Measurements from ENCODE around the gene COMMD6. TPM values are rescaled to one million over a fixed set of nuclear protein-coding genes. Genes with fewer than 3 reads are reported as not detected.
A peak's percentile ranks its signal among the peaks of the same experiment; 100 is the strongest.

COMMD6 gene
- total and polyA plus RNA-seq, 9 of the 15 experiments (the other 6 are each of a cell fraction or from before 2014, with no cell fraction given): 32.6 to 116 (median 65.0) TPM

- TF ChIP-seq NFE2 (IDR thresholded peaks at IDR 0.05; ENCODE audit: low read depth): no peak
- TF ChIP-seq, protein P1, sequence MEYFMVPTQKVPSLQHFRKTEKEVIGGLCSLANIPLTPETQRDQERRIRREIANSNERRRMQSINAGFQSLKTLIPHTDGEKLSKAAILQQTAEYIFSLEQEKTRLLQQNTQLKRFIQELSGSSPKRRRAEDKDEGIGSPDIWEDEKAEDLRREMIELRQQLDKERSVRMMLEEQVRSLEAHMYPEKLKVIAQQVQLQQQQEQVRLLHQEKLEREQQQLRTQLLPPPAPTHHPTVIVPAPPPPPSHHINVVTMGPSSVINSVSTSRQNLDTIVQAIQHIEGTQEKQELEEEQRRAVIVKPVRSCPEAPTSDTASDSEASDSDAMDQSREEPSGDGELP (CRISPR knock-in tag; IDR thresholded peaks at IDR 0.05; ENCODE audit: borderline replicate concordance): peak; percentile 37; the same call in 1 of the 2 replicates
- no peak for TF ChIP-seq MEF2D (tag; conservative IDR thresholded peaks at IDR 0.05; ENCODE audit: low read depth)
- TF ChIP-seq ATF7 (IDR thresholded peaks at IDR 0.05): peak; percentile 99
- no peak; the same call in 1 of the 2 replicates for TF ChIP-seq CREM (IDR thresholded peaks at IDR 0.05; ENCODE audit: low read depth)
- TF ChIP-seq TGIF2 (CRISPR knock-in tag; IDR thresholded peaks at IDR 0.05): no peak
- peak; percentile 39 for TF ChIP-seq TBP (optimal IDR thresholded peaks at IDR 0.05; ENCODE audit: low read depth, low read length)
- TF ChIP-seq, protein P2, sequence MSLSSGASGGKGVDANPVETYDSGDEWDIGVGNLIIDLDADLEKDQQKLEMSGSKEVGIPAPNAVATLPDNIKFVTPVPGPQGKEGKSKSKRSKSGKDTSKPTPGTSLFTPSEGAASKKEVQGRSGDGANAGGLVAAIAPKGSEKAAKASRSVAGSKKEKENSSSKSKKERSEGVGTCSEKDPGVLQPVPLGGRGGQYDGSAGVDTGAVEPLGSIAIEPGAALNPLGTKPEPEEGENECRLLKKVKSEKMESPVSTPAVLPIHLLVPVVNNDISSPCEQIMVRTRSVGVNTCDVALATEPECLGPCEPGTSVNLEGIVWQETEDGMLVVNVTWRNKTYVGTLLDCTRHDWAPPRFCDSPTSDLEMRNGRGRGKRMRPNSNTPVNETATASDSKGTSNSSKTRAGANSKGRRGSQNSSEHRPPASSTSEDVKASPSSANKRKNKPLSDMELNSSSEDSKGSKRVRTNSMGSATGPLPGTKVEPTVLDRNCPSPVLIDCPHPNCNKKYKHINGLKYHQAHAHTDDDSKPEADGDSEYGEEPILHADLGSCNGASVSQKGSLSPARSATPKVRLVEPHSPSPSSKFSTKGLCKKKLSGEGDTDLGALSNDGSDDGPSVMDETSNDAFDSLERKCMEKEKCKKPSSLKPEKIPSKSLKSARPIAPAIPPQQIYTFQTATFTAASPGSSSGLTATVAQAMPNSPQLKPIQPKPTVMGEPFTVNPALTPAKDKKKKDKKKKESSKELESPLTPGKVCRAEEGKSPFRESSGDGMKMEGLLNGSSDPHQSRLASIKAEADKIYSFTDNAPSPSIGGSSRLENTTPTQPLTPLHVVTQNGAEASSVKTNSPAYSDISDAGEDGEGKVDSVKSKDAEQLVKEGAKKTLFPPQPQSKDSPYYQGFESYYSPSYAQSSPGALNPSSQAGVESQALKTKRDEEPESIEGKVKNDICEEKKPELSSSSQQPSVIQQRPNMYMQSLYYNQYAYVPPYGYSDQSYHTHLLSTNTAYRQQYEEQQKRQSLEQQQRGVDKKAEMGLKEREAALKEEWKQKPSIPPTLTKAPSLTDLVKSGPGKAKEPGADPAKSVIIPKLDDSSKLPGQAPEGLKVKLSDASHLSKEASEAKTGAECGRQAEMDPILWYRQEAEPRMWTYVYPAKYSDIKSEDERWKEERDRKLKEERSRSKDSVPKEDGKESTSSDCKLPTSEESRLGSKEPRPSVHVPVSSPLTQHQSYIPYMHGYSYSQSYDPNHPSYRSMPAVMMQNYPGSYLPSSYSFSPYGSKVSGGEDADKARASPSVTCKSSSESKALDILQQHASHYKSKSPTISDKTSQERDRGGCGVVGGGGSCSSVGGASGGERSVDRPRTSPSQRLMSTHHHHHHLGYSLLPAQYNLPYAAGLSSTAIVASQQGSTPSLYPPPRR (CRISPR knock-in tag; IDR thresholded peaks at IDR 0.05; ENCODE audit: borderline replicate concordance): no peak
- TF ChIP-seq ZNF778 (CRISPR knock-in tag; IDR thresholded peaks at IDR 0.05): no peak
- peak; percentile 90 for TF ChIP-seq POLR2G (IDR thresholded peaks at IDR 0.05; ENCODE audit: low read depth, low read length)
- TF ChIP-seq BCLAF1 (IDR thresholded peaks at IDR 0.05; ENCODE audit: borderline replicate concordance in 1 of 2, control insufficient read depth in 1 of 2, low read depth in 2 of 2, low read length in 1 of 2): peak in 1 of 2 experiments; percentile 94; a peak in 2 of 4 replicates
- TF ChIP-seq MAZ (CRISPR knock-in tag; conservative IDR thresholded peaks at IDR 0.05 in 1 of 2, IDR thresholded peaks at IDR 0.05 in 1 of 2): 0 out of 4 replicates have a peak, but pooled peaks of 1 of the 2 experiments have one; percentile 44
- peak; percentile 67; the same call in 1 of the 2 replicates for TF ChIP-seq BHLHE40 (IDR thresholded peaks at IDR 0.05; ENCODE audit: low read length)
- TF ChIP-seq TRIM24 (IDR thresholded peaks at IDR 0.05): no peak
- peak; percentile 71 for TF ChIP-seq SPI1 (IDR thresholded peaks at IDR 0.05; ENCODE audit: borderline replicate concordance, low read depth, low read length)
- no peak for TF ChIP-seq HDGF (IDR thresholded peaks at IDR 0.05)
These were observed at the start of gene COMMD6 (continued) for GRCh38 chr13:75537401-75538365.

Data from K562 (cell line).